Activated CD8-positive, alpha-beta memory T cell treated with anti-CD3 and anti-CD28 coated beads for 48 hours (primary cell): ENCODE results near the gene GRB7.
"Not testable (repeated sequence)": the region's sequence is repeated elsewhere in the genome, so short reads cannot be mapped to it uniquely, and the experiment has no call there.

Source experiments
- DNase-seq, 3 experiments: peaks; one replicate each; pipeline ENCODE4 v3.0.0-alpha.2; 2020; ENCODE audit warnings: low read depth in 2 of 3, low spot score in 2 of 3

Gene GRB7

GRCh38 chr17:39750131-39751015 is 12.6 kb downstream of the GRB7 start:
- DNase-seq, result no peak

- no peak for DNase-seq
Observed at GRCh38 chr17:39751016-39751543, 13.3 kb downstream of the GRB7 start.

GRCh38 chr17:39751637-39752036 is 13.9 kb downstream of the GRB7 start:
- no peak for DNase-seq

GRCh38 chr17:39752241-39752881 is 14.6 kb downstream of the GRB7 start:
- no peak for DNase-seq

- peak in 1 of 3 experiments; percentile 59 for DNase-seq
Observed at GRCh38 chr17:39753514-39754160, 15.9 kb downstream of the GRB7 start.

GRCh38 chr17:39754161-39754957 is 16.6 kb downstream of the GRB7 start:
- peak; percentile 86 to 97 (median 90) for DNase-seq

- no peak for DNase-seq
Observed at GRCh38 chr17:39754958-39755553, 17.3 kb downstream of the GRB7 start.

GRCh38 chr17:39755554-39756379 is 18.0 kb downstream of the GRB7 start:
- DNase-seq, result peak in 1 of 3 experiments; percentile 48

- DNase-seq, result no peak
Observed at GRCh38 chr17:39756380-39757079, 18.8 kb downstream of the GRB7 start.

GRCh38 chr17:39757176-39757662 is 19.5 kb downstream of the GRB7 start:
- DNase-seq, result no peak

GRCh38 chr17:39757931-39758873 is 20.5 kb downstream of the GRB7 start:
- peak in 1 of 3 experiments; percentile 52 for DNase-seq

- no peak for DNase-seq
Observed at GRCh38 chr17:39759204-39759603, 21.5 kb downstream of the GRB7 start.

- DNase-seq, result no peak
Observed at GRCh38 chr17:39761861-39762496, 24.2 kb downstream of the GRB7 start.

GRCh38 chr17:39763051-39763820 is 25.5 kb downstream of the GRB7 start:
- no peak for DNase-seq

GRCh38 chr17:39764171-39764570 is 26.4 kb downstream of the GRB7 start:
- DNase-seq, result not testable (repeated sequence)

- DNase-seq, result no peak
Observed at GRCh38 chr17:39765175-39765574, 27.4 kb downstream of the GRB7 start.
